Measurements from ENCODE around the gene ITGB6.

The ITGB6 gene

DNA sequence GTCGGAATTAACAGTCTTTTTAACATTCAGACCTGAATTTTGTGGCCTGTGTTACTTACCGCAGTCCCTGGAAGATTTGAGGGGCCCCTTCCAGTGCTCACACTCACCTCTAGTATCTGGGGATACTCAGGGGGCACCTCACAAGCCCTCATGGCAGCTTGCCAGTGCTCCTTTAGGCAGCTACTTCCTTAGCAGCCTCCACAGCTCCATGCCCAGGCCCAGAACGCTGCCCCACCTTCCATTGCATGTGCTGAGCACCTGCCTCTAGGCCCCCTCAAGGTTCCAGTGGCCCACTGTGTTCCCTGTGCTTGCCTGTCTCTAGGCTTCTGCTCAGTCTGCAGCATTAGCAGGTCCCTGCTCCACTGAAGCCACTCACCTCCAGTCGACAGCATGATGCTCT lies 107.6 kb downstream of the ITGB6 start:
- no peak for DNase-seq (ENCODE audit: low spot score)
- Mint-ChIP-seq H3K4me3 (no peak overlapping the region), H3K9me3 (peaks cover 32% of the 10 kb centered on the region), H3K27ac (no peak overlapping the region), H3K4me1 (ENCODE audit: low read depth) (no peaks in the 10 kb centered on the region), H3K36me3 (ENCODE audit: low read depth) (no peaks in the 10 kb centered on the region), H3K27me3 (ENCODE audit: low read depth) (no peaks in the 10 kb centered on the region)

DNA sequence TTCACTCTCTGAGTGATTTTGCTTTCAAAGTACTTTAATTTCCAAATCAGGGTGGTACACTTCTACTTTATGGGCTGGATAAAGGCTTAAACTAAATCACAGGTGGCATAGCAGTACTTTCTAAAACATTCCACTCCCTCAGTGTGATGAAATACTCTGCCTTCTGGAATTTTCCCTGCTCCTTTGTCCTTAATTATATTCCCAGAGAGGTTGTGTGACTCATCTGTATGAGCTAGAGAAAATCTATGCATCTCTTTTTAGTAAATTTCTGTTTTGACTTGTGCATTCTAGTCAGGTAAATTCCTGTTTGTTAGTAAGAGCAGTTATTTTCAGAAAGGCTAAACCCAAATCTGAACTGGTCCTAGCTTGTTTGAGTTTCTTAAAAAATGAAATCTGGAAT lies 108.7 kb downstream of the ITGB6 start:
- Mint-ChIP-seq H3K27me3 (ENCODE audit: low read depth) (no peaks in the 10 kb centered on the region), H3K36me3 (ENCODE audit: low read depth) (no peaks in the 10 kb centered on the region), H3K27ac (no peak overlapping the region), H3K4me1 (ENCODE audit: low read depth) (no peaks in the 10 kb centered on the region), H3K4me3 (no peak overlapping the region), H3K9me3 (peaks cover 41% of the 10 kb centered on the region)
- no peak for DNase-seq (ENCODE audit: low spot score)

DNA sequence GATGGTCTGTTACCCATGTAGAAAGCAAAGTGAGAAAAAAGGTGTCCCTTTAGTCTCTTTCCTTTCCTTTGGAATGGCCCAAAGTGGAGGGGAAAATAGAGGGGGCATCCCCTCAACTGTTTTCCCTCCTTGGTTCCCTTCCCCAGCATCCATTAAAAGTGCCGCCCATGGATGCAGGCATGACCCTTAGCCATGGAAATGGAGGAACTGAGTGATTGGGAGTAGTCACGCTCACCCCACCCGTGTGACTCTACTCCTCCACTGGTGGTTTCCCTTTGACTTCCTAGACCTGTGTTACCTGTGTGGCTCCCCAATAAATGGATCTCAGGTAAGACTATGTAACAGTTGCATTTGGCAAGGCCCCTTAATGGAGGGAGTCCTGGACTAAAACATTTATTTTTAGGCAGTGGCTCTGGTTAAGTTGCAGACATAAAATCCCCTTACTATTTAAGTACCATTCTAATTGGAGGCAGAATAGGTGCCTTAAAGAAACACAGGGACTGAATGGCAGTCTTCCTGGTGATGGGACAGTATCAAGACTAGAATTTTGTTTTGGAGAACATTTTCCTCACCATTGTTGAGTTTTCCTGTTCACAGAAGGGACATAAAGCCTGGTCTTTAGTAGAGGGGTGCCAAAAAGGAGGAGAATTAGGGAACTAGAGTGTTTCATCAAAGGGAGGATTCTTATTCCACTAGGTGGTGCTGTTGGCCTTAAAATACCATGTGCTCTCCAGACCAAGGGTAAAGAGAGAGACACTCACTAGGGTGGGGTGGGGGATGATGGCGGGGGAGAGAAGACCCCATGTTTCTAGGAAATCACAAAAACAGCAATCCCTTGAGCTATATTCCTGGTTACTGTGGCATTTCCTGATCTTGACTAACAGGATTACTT lies 112.0 kb downstream of the ITGB6 start:
- H3K4me1 Mint-ChIP-seq (ENCODE audit: low read depth), result no peaks in the 10 kb centered on the region
- no peaks in the 10 kb centered on the region for H3K27me3 Mint-ChIP-seq (ENCODE audit: low read depth)
- H3K36me3 Mint-ChIP-seq (ENCODE audit: low read depth), result no peaks in the 10 kb centered on the region
- no peak overlapping the region for H3K27ac Mint-ChIP-seq
- peaks cover 51% of the 10 kb centered on the region for H3K9me3 Mint-ChIP-seq
- DNase-seq (ENCODE audit: low spot score), result no peak
- no peak overlapping the region for H3K4me3 Mint-ChIP-seq

DNA sequence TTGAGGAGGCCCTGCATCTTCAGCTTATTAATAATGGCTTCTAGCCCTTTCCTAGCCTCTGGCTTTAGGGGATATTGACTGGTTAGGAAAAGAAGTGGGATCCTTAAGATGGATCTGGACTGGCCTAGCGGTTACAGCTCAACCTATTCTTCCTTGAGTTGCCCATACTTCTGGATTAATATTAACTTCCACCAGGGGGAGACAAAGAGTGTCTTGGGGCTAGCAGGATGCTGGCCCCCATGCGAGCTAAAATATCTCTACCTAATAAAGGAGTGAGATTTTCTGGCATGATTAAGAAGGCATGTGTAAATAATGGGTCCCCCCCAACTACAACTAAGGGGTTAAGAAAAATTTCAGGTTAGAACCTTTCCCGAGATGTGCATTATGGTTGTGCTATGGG lies 114.4 kb downstream of the ITGB6 start:
- DNase-seq (ENCODE audit: low spot score), result no peak
- H3K4me1 Mint-ChIP-seq (ENCODE audit: low read depth), result no peaks in the 10 kb centered on the region
- H3K9me3 Mint-ChIP-seq, result peaks cover 46% of the 10 kb centered on the region
- H3K4me3 Mint-ChIP-seq, result no peak overlapping the region
- no peaks in the 10 kb centered on the region for H3K36me3 Mint-ChIP-seq (ENCODE audit: low read depth)
- H3K27ac Mint-ChIP-seq, result no peak overlapping the region
- no peaks in the 10 kb centered on the region for H3K27me3 Mint-ChIP-seq (ENCODE audit: low read depth)

DNA sequence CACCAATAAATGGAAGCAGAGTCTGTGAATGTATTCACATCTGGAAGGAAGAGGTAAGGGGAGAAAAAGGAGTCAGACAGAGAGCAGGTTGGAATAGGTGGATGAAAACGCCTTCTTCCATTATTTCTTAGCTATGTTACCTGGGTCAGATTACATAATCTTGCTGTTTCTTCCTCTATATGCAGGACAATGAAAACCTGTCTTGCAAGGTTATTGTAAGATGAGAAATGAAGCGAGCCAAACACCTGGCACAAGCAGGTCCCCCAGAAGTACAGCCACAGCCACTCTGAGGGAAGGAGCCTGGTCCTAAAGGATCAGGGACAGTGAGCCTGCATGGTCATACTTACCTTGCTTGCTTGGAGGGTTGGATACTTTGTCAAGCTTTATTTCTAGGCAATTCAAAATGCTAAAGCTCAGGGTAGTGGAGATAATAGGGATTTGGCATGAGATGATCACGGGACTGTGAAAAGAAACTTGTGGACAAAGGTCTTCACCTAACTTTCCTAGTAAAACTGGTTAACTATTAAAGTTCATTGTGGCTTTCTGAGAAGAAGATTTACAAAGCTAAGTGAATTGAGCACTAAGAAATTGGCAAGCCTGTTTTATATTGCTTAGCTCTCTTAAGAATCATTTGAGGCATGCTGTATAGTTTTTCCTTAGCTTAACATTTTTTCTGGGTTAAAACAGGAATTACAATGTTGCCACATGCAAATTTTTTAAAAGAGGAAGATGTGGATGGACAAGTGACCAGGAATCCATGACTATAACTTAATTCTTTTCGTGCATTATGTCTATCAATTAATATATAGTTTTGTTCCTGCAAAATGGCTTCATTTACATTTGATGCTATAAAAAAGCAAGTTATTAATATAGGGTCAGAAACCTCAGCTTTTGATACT lies 121.9 kb downstream of the ITGB6 start:
- H3K4me3 Mint-ChIP-seq, result no peak overlapping the region
- no peak overlapping the region for H3K27ac Mint-ChIP-seq
- no peaks in the 10 kb centered on the region for H3K36me3 Mint-ChIP-seq (ENCODE audit: low read depth)
- H3K27me3 Mint-ChIP-seq (ENCODE audit: low read depth), result no peaks in the 10 kb centered on the region
- H3K9me3 Mint-ChIP-seq, result peaks cover 6% of the 10 kb centered on the region
- no peaks in the 10 kb centered on the region for H3K4me1 Mint-ChIP-seq (ENCODE audit: low read depth)
- no peak for DNase-seq (ENCODE audit: low spot score)

DNA sequence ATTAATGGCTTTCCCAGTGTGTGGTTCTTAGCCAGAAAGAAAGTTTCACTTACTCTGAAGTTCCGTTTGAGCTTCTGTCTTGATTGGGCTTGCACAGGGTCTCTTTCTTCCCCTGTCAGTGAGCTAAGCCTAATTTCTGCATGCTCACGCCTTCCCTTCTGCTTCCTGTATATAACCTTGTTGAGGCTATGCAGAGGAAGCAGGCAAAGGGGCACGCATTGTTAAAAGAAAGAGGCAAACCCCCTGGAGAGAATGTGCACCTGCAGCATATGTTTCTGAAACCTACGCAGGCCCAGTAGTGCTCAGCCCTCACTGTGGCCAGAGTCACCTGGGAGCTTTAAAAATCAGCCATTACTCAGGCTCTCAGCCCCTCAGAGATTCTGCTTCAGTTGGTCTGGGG lies 123.2 kb downstream of the ITGB6 start:
- DNase-seq (ENCODE audit: low spot score), result no peak
- Mint-ChIP-seq H3K27ac (no peak overlapping the region), H3K4me3 (no peak overlapping the region), H3K4me1 (ENCODE audit: low read depth) (no peaks in the 10 kb centered on the region), H3K27me3 (ENCODE audit: low read depth) (no peaks in the 10 kb centered on the region), H3K36me3 (ENCODE audit: low read depth) (no peaks in the 10 kb centered on the region), H3K9me3 (peaks cover 3% of the 10 kb centered on the region)

DNA sequence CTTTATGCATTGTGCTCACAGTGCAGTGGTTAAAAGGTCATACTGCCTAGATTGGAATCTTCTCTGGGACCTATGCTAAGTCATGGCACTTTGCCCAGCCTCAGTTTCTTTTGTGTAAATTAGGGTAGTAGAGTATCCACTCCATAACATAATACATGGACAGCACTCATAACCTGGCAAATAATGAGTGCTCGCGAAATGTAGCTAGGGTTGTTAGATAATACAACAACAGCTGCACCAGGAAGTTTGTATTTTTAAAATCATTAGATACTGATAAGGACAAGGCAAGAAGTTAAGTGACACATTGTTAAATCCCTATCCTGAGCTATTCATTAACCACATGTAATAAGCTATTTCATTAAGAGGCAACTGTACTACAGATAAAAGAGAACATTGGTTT lies 123.8 kb downstream of the ITGB6 start:
- Mint-ChIP-seq H3K27ac (no peak overlapping the region), H3K36me3 (ENCODE audit: low read depth) (no peaks in the 10 kb centered on the region), H3K9me3 (peaks cover 3% of the 10 kb centered on the region), H3K27me3 (ENCODE audit: low read depth) (no peaks in the 10 kb centered on the region), H3K4me3 (no peak overlapping the region), H3K4me1 (ENCODE audit: low read depth) (no peaks in the 10 kb centered on the region)
- DNase-seq (ENCODE audit: low spot score), result no peak

DNA sequence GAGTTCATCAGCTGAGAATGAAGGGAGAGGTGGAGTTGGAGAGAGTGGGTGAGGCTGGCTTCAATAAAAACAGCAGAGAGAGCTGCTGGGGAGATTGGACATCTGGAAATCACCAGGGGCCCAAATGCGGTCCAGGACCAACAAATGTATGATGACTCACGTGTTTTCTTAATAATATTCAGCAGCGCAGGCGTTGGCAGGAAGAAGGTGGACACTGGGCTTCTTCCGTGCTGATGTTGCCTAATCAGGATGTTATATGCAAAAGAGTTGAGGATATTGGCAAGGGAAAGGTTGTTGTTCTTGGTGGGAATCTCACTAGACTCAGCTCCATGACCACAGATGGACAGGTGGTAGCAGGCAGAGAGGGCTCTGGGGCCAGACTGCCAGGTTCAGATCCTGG lies 124.9 kb downstream of the ITGB6 start:
- DNase-seq (ENCODE audit: low spot score), result no peak
- H3K27me3 Mint-ChIP-seq (ENCODE audit: low read depth), result peaks cover 4% of the 10 kb centered on the region
- H3K4me3 Mint-ChIP-seq, result no peak overlapping the region
- no peaks in the 10 kb centered on the region for H3K4me1 Mint-ChIP-seq (ENCODE audit: low read depth)
- H3K27ac Mint-ChIP-seq, result no peak overlapping the region
- H3K9me3 Mint-ChIP-seq, result no peaks in the 10 kb centered on the region
- H3K36me3 Mint-ChIP-seq (ENCODE audit: low read depth), result no peaks in the 10 kb centered on the region

DNA sequence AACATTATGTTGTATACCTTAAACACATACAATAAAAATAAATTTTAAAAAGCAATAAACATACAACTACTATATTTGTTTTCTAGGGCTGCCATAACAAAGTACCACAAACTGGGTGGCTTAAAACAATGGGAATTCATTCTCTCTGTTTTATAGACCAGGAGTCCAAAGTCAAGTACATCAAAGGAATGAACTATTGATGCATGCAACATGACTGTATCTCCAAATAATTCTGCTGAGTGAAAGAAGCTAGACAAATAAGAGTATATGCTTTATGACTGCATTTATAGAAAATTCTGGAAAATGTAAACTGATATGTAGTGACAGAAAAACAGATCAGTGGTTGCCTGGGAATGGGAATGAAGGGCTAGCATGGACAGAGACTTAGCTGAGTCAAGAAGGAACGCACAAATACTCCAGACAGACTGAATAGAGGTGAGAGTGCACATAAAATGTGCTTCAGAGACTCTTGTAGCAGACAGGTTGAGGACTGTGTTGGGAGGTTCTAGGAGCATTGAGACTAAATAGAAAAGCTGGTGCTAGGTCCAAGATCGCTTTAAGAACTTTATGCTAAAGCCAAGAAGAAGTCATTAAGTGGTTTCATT lies 126.7 kb downstream of the ITGB6 start:
- Mint-ChIP-seq H3K9me3 (peaks cover 4% of the 10 kb centered on the region), H3K4me1 (ENCODE audit: low read depth) (no peaks in the 10 kb centered on the region), H3K4me3 (no peak overlapping the region), H3K27ac (no peak overlapping the region), H3K27me3 (ENCODE audit: low read depth) (peaks cover 4% of the 10 kb centered on the region), H3K36me3 (ENCODE audit: low read depth) (no peaks in the 10 kb centered on the region)
- no peak for DNase-seq (ENCODE audit: low spot score)

DNA sequence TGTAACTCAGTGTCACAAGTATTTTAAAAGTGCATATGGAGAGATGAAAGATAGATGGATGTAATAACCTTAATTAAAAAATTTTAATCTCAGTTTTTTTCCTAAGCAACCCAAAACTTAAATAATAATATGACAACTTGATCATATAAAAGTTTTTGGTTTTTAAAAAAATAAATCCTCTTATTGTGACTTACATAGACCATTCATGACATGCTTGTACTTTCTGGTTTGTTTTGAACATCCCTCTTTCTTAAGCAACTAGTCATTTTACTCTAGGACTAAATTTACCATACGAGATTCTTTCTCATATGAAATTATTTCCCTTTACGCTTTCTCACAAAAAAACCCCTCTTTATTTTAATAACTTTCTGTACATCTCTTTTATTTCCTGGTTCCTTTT lies 131.2 kb downstream of the ITGB6 start:
- Mint-ChIP-seq H3K9me3 (peaks cover 5% of the 10 kb centered on the region), H3K27ac (no peak overlapping the region)

DNA sequence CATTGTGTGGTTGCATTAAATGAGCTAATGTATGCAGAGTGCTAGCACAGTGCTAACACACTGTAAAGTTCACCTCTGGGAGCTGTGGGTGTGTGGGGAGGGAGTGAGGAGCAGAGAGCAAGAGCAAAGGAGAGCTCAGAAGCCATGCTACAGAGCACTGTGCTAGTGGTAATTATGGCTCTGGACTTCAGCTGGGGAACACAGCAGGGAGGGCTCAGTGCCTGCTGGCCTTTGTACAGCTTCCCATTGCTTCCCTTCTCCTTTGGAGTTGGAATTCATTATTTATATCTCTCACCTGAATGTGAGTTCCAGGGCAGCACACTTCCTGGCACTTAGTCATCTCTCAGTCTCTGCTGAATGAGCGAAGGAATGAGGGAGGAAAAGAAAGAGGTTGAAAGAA lies 135.2 kb downstream of the ITGB6 start:
- peaks cover 44% of the 10 kb centered on the region for H3K27me3 Mint-ChIP-seq (ENCODE audit: low read depth)
- H3K36me3 Mint-ChIP-seq (ENCODE audit: low read depth), result no peaks in the 10 kb centered on the region
- no peak overlapping the region for H3K4me3 Mint-ChIP-seq

More for the DNA sequence above, 131.2 kb downstream of the ITGB6 start:
- Mint-ChIP-seq H3K27me3 (ENCODE audit: low read depth) (peaks cover 14% of the 10 kb centered on the region), H3K36me3 (ENCODE audit: low read depth) (no peaks in the 10 kb centered on the region), H3K4me1 (ENCODE audit: low read depth) (no peaks in the 10 kb centered on the region), H3K4me3 (no peak overlapping the region)
- no peak for DNase-seq (ENCODE audit: low spot score)

DNA sequence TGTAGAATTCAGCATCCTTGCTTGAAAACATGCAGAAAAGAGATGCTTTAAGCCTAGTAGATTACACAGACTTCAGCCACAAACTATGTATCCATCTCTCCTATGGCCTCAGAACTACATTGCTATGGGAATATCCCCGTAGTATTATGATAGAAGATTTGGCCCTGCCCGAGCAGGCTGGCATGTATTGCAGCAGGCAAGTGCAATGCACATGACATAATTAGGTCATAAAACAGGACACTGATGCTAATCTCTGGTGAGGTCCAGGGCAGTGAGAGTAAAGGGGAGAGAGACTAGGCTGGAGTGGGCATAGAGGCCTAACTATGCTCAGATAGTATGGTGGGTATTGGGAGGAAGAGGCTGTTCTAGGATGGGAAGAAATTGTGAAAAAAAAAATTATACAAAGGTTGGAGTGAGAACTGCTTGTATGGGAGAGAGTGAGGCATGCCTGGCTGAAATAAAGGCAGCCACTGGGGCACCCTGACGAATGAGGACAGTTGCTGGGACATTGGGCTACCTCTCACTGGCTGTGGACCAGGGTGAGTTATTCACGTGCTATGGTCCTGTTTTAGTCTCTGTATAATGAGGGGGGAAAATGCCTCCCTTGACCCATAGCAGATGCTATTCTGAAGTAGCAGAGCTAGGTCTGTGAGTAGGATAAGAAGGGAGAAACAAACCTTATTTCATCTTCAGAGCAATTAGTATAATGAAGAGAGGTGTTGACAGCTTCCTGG lies 136.0 kb downstream of the ITGB6 start:
- DNase-seq (ENCODE audit: low spot score), result no peak

More for the DNA sequence above, 135.2 kb downstream of the ITGB6 start:
- H3K9me3 Mint-ChIP-seq, result peaks cover 5% of the 10 kb centered on the region
- DNase-seq (ENCODE audit: low spot score), result no peak
- no peak overlapping the region for H3K27ac Mint-ChIP-seq
- H3K4me1 Mint-ChIP-seq (ENCODE audit: low read depth), result peaks cover 2% of the 10 kb centered on the region

DNA sequence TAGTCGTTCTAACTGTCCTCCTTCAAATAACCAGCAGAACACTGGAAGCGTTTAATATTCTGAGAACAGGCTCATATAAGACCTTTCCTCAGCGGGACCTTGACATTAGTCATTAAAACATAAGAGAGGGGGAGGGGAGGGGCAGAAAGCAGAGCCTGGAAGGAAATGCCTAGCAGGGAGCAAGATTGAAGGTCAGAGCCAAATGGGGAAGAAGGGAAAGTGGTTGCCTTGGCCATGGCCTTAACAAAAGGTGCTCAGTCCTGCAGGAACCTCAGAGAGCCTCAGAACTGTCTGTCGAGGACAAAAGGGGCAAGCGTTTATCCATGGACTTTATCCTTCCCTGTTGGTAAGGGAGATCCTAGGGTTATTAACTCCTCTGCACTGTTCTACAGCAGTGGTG lies 136.8 kb downstream of the ITGB6 start:
- Mint-ChIP-seq H3K4me1 (ENCODE audit: low read depth) (peaks cover 2% of the 10 kb centered on the region), H3K9me3 (no peaks in the 10 kb centered on the region), H3K36me3 (ENCODE audit: low read depth) (no peaks in the 10 kb centered on the region), H3K27ac (no peak overlapping the region), H3K27me3 (ENCODE audit: low read depth) (peaks cover 52% of the 10 kb centered on the region), H3K4me3 (no peak overlapping the region)
- no peak for DNase-seq (ENCODE audit: low spot score)

More for the DNA sequence above, 136.0 kb downstream of the ITGB6 start:
- no peaks in the 10 kb centered on the region for H3K36me3 Mint-ChIP-seq (ENCODE audit: low read depth)
- no peak overlapping the region for H3K27ac Mint-ChIP-seq
- peaks cover 2% of the 10 kb centered on the region for H3K4me1 Mint-ChIP-seq (ENCODE audit: low read depth)
- H3K9me3 Mint-ChIP-seq, result peaks cover 5% of the 10 kb centered on the region
- H3K27me3 Mint-ChIP-seq (ENCODE audit: low read depth), result peaks cover 51% of the 10 kb centered on the region
- H3K4me3 Mint-ChIP-seq, result no peak overlapping the region
